Rectal smooth muscle tissue (tissue), 1 donor: ENCODE results near the gene CD46.
"Not testable (repeated sequence)": the region's sequence is repeated elsewhere in the genome, so short reads cannot be mapped to it uniquely, and the experiment has no call there.

ENCODE experiments used
- H3K27ac ChIP-seq: one replicate; pipeline ENCODE4 v1.7.0; 2013; ENCODE audit warnings: low read depth, low read length, inconsistent platforms
- H3K27me3 ChIP-seq: one replicate; pipeline ENCODE4 v1.7.0; 2013; ENCODE audit warnings: low read length; ENCODE audit not compliant: control insufficient read depth, insufficient read depth
- H3K36me3 ChIP-seq: one replicate; pipeline ENCODE4 v1.7.0; 2013; ENCODE audit warnings: low read length; ENCODE audit not compliant: control insufficient read depth, insufficient read depth
- H3K4me1 ChIP-seq: one replicate; pipeline ENCODE4 v1.7.0; 2013; ENCODE audit warnings: low read length; ENCODE audit not compliant: control insufficient read depth, insufficient read depth
- H3K4me3 ChIP-seq: one replicate; pipeline ENCODE4 v1.7.0; 2013; ENCODE audit warnings: low read length
- H3K9ac ChIP-seq: one replicate; pipeline ENCODE4 v1.7.0; 2013; ENCODE audit warnings: low read length

The CD46 gene

DNA sequence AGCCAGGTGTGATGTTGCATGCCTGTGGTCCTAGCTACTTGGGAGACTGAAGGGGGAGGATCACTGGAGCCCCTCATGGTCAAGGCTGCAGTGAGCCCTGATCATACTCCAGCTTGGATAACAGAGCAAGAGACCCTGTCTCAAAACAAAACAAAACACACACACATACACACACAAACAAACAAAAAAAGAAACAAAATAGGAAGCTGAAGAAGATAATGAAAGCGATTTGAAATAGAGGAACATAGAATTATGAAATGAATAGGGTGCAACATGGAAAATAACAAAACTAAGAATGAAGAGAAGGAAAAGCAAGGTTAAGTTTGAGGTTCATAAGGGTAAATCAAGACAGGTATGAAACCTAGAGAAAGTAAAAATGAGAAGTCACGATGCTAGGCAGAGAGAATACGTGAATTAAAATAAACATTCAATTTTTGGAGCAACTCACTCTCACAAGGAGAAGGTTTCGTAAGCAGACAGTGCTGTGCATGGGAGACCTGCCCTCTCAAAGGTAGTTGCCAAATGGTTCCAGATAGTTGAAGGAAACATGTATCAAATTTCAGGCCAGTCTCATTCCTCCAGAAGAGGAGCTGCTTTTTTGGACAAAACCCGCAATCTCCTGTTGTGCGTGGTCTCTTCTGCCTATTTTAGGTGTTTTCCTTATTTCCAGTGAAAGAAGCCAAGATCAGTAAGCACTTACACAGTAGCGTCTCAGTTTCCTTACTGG is 3.3 kb downstream of the CD46 start:
- no peaks in the 10 kb centered on the region for H3K27me3 ChIP-seq
- H3K4me3 ChIP-seq, result peak overlapping the region; percentile 15
- H3K36me3 ChIP-seq, result peaks cover 11% of the 10 kb centered on the region
- peaks cover 12% of the 10 kb centered on the region for H3K4me1 ChIP-seq
- no peak overlapping the region for H3K27ac ChIP-seq
- H3K9ac ChIP-seq, result no peak overlapping the region

- Histone ChIP-seq H3K36me3 (peaks cover 15% of the 10 kb centered on the region), H3K9ac (no peak overlapping the region)
Observed at GRCh38 chr1:207755846-207756693, 4.2 kb downstream of the CD46 start.

GRCh38 chr1:207762622-207763021 is 10.8 kb downstream of the CD46 start:
- H3K9ac ChIP-seq, result no peak overlapping the region
- peaks cover 26% of the 10 kb centered on the region for H3K36me3 ChIP-seq
- H3K4me3 ChIP-seq, result no peak overlapping the region
- H3K4me1 ChIP-seq, result no peaks in the 10 kb centered on the region
- H3K27me3 ChIP-seq, result no peaks in the 10 kb centered on the region
- no peak overlapping the region for H3K27ac ChIP-seq

More at GRCh38 chr1:207755846-207756693, 4.2 kb downstream of the CD46 start:
- no peaks in the 10 kb centered on the region for H3K27me3 ChIP-seq
- no peak overlapping the region for H3K4me3 ChIP-seq
- H3K27ac ChIP-seq, result no peak overlapping the region
- peaks cover 7% of the 10 kb centered on the region for H3K4me1 ChIP-seq

GRCh38 chr1:207763091-207763490 is 11.2 kb downstream of the CD46 start:
- Histone ChIP-seq H3K4me1 (no peaks in the 10 kb centered on the region), H3K36me3 (peaks cover 25% of the 10 kb centered on the region), H3K4me3 (no peak overlapping the region), H3K27ac (no peak overlapping the region), H3K9ac (no peak overlapping the region), H3K27me3 (no peaks in the 10 kb centered on the region)

GRCh38 chr1:207763972-207764371 is 12.1 kb downstream of the CD46 start:
- Histone ChIP-seq H3K4me3 (no peak overlapping the region), H3K36me3 (peaks cover 20% of the 10 kb centered on the region), H3K4me1 (no peaks in the 10 kb centered on the region), H3K27me3 (no peaks in the 10 kb centered on the region), H3K9ac (no peak overlapping the region), H3K27ac (no peak overlapping the region)

DNA sequence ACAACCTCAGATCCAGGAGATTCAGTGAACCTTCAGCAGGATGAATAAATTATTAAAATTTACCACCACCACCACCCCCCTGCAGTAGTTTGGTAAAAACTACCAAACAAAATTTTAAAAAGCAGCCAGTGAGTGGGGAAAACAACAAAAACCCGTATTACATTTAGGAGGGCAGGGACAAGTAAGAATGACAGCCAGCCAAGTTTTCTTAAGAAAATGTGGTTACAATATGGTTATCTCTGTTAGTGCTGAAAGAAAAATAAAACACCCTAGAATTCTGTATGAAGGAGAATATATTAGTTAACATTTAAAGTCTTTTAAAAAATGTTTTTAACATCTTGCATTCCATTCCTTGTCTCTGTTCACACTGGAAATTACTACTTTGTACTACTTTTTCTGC is 14.7 kb downstream of the CD46 start:
- no peak overlapping the region for H3K27ac ChIP-seq
- H3K4me3 ChIP-seq, result no peak overlapping the region
- no peaks in the 10 kb centered on the region for H3K27me3 ChIP-seq
- H3K4me1 ChIP-seq, result no peaks in the 10 kb centered on the region
- H3K36me3 ChIP-seq, result peaks cover 13% of the 10 kb centered on the region
- no peak overlapping the region for H3K9ac ChIP-seq

DNA sequence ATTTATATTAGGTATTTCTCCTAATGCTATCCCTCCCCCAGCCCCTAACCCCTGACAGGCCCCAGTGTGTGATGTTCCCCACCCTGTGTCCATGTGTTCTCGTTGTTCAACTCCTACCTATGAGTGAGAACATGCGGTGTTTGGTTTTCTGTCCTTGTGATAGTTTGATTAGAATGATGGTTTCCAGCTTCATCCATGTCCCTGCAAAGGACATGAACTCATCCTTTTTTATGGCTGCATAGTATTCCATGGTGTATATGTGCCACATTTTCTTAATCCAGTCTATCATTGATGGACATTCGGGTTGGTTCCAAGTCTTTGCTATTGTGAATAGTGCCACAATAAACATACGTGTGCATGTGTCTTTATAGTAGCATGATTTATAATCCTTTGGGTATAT is 18.7 kb downstream of the CD46 start:
- not testable (repeated sequence) for H3K27ac ChIP-seq, H3K27me3 ChIP-seq, H3K9ac ChIP-seq, H3K36me3 ChIP-seq, H3K4me3 ChIP-seq, H3K4me1 ChIP-seq

GRCh38 chr1:207776045-207776444 is 24.2 kb downstream of the CD46 start:
- H3K4me3 ChIP-seq, H3K36me3 ChIP-seq, H3K27me3 ChIP-seq, H3K27ac ChIP-seq, H3K4me1 ChIP-seq, H3K9ac ChIP-seq: not testable (repeated sequence)

DNA sequence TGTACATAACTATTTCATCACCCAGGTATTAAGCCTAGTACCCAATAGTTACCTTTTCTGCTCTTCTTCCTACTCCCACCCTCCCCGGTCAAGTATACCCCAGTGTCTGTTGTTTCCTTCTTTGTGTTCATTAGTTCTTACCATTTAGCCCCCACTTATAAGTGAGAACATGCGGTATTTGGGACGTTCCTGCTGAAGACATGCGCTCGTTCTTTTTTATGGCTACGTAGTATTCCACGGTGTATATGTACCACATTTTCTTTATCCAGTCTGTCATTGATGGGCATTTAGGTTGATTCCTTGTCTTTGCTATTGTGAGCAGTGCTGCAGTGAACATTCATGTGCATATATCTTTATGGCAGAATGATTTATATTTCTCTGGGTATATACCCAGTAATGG is 25.6 kb downstream of the CD46 start:
- H3K4me3 ChIP-seq, H3K27ac ChIP-seq, H3K4me1 ChIP-seq, H3K36me3 ChIP-seq, H3K9ac ChIP-seq, H3K27me3 ChIP-seq: not testable (repeated sequence)

GRCh38 chr1:207779008-207779407 is 27.2 kb downstream of the CD46 start:
- Histone ChIP-seq H3K27me3 (no peaks in the 10 kb centered on the region), H3K4me1 (no peaks in the 10 kb centered on the region), H3K4me3 (no peak overlapping the region), H3K36me3 (peaks cover 7% of the 10 kb centered on the region), H3K9ac (no peak overlapping the region), H3K27ac (no peak overlapping the region)

- Histone ChIP-seq H3K27me3 (no peaks in the 10 kb centered on the region), H3K27ac (no peak overlapping the region), H3K4me3 (no peak overlapping the region), H3K4me1 (no peaks in the 10 kb centered on the region), H3K36me3 (peaks cover 6% of the 10 kb centered on the region), H3K9ac (no peak overlapping the region)
Observed at GRCh38 chr1:207781312-207781711, 29.5 kb downstream of the CD46 start.

GRCh38 chr1:207787776-207788175 is 35.9 kb downstream of the CD46 start:
- H3K4me3 ChIP-seq, result no peak overlapping the region
- H3K27me3 ChIP-seq, result no peaks in the 10 kb centered on the region
- no peaks in the 10 kb centered on the region for H3K4me1 ChIP-seq
- H3K36me3 ChIP-seq, result peaks cover 3% of the 10 kb centered on the region
- no peak overlapping the region for H3K27ac ChIP-seq
- no peak overlapping the region for H3K9ac ChIP-seq

DNA sequence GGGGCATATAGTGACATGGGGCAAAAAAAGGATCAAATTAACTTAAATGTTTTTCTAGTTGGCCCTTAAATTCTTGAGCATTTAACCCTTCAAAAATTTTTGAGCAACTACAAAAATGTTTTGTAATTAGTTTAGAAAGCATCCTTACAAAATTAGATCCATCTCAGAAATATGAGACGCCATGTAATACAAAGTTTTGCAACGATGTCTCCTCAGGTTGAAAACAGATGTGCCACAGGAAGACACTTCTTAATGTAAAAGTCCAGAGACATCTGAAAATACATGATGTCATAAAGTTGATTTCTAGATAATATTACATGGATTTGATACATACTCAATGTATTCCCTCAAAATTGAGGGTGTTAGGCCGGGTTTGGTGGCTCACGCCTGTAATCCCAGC is 37.5 kb downstream of the CD46 start:
- H3K27me3 ChIP-seq, result no peaks in the 10 kb centered on the region
- no peak overlapping the region for H3K27ac ChIP-seq
- no peak overlapping the region for H3K9ac ChIP-seq
- H3K4me1 ChIP-seq, result no peaks in the 10 kb centered on the region
- no peak overlapping the region for H3K4me3 ChIP-seq
- peaks cover 3% of the 10 kb centered on the region for H3K36me3 ChIP-seq
